B cell (primary cell): Measurements from ENCODE around the gene SSC5D. TPM values are rescaled to one million over a fixed set of nuclear protein-coding genes. Genes with fewer than 3 reads are reported as not detected.

ENCODE experiments used
- ATAC-seq: fragments of 200-7000 bp; cut with Tn5 transposase; one replicate; pipeline ENCODE4 v1.10.0; 2021; ENCODE audit warnings: low read depth, mild to moderate bottlenecking, moderate number of reproducible peaks, moderate library complexity
- CTCF ChIA-PET: fragments of 350-600 bp; sonication (Branson Sonifier 250); formaldehyde crosslinking; loops from one replicate; lab custom pipeline; 2021; ENCODE audit warnings: antibody characterized with exemption, inconsistent platforms; lab: Charles Lee
- POLR2A ChIA-PET: fragments of 350-600 bp; sonication (Branson Sonifier 250); formaldehyde crosslinking; loops from one replicate; lab custom pipeline; 2021; ENCODE audit warnings: antibody characterized with exemption; lab: Charles Lee
- DNase-seq: peaks from one replicate; pipeline ENCODE4 v3.0.0; 2013
- H2AFZ ChIP-seq: 2 replicates; pipeline ENCODE4 v1.6.1; 2012; ENCODE audit warnings: mild to moderate bottlenecking, low read depth, low read length; ENCODE audit not compliant: insufficient read depth, poor library complexity, severe bottlenecking
- H3K27ac ChIP-seq, 2 donors: 1 replicate in 1 of 2; 2 replicates in 1 of 2; pipeline ENCODE4 v1.5.1; 2012 to 2013; ENCODE audit warnings: low read length in 2 of 2, mild to moderate bottlenecking in 2 of 2, moderate library complexity in 1 of 2
- H3K27me3 ChIP-seq, 4 experiments: fragments of 200-600 bp in 1 of 4; sonication (generic) in 1 of 4; replicated peaks in 1 of 4; 1 replicate in 2 of 4; 2 replicates in 2 of 4; pipeline versions ENCODE4 v1.6.1 to v1.7.0; 2013 to 2016; ENCODE audit warnings: low read length in 3 of 4, mild to moderate bottlenecking in 2 of 4, mixed read lengths in 1 of 4, moderate library complexity in 1 of 4; ENCODE audit not compliant: insufficient read depth in 4 of 4, control insufficient read depth in 3 of 4; ENCODE audit errors: control extremely low read depth in 1 of 4
- H3K36me3 ChIP-seq, 2 experiments: replicated peaks in 1 of 2; 1 replicate in 1 of 2; 2 replicates in 1 of 2; pipeline versions ENCODE4 v1.6.1 to v1.7.1; 2013; ENCODE audit warnings: low read length in 1 of 2; ENCODE audit not compliant: insufficient read depth in 2 of 2, control insufficient read depth in 1 of 2; ENCODE audit errors: control extremely low read depth in 1 of 2, extremely low read depth in 1 of 2
- H3K4me1 ChIP-seq, 2 donors: fragments of 200-600 bp in 1 of 2; sonication (generic) in 1 of 2; 1 replicate in 1 of 2; 2 replicates in 1 of 2; pipeline versions ENCODE4 v1.5.1 to v1.6.1; 2013 to 2017; ENCODE audit warnings: low read length in 2 of 2; ENCODE audit not compliant: control insufficient read depth in 2 of 2, insufficient read depth in 2 of 2
- H3K4me2 ChIP-seq: replicated peaks from 2 replicates; pipeline ENCODE3; 2012; ENCODE audit warnings: mild to moderate bottlenecking, low read depth, low read length; ENCODE audit not compliant: poor library complexity, severe bottlenecking
- H3K4me3 ChIP-seq, 5 experiments: fragments of 200-600 bp in 1 of 5; sonication (generic) in 1 of 5; 1 replicate in 3 of 5; 2 replicates in 2 of 5; pipeline versions ENCODE4 v1.5.1 to v1.7.0; 2011 to 2016; ENCODE audit warnings: low read length in 4 of 5, mild to moderate bottlenecking in 4 of 5, low read depth in 2 of 5, control low read depth in 1 of 5, moderate library complexity in 1 of 5; ENCODE audit not compliant: insufficient read depth in 1 of 5; ENCODE audit errors: control extremely low read depth in 1 of 5, extremely low read depth in 1 of 5
- H3K79me2 ChIP-seq: fragments of 200-600 bp; sonication (generic); one replicate; pipeline ENCODE4 v1.6.0; 2016; ENCODE audit warnings: low read length; ENCODE audit not compliant: control insufficient read depth, insufficient read depth
- H3K9ac ChIP-seq: fragments of 200-600 bp; sonication (generic); 2 replicates; pipeline ENCODE4 v1.6.1; 2017; ENCODE audit warnings: mild to moderate bottlenecking, low read length, moderate library complexity
- H3K9me3 ChIP-seq, 3 donors: one replicate each; pipeline versions ENCODE4 v1.6.1 to v1.7.1; 2013; ENCODE audit warnings: low read length in 2 of 3; ENCODE audit not compliant: control insufficient read depth in 2 of 3, insufficient read depth in 1 of 3; ENCODE audit errors: control extremely low read depth in 1 of 3
- H4K20me1 ChIP-seq: 2 replicates; pipeline ENCODE4 v1.6.0; 2012; ENCODE audit warnings: mild to moderate bottlenecking, low read length; ENCODE audit not compliant: insufficient read depth, control insufficient read depth, poor library complexity, severe bottlenecking
- H3K27ac Mint-ChIP-seq: one replicate; pipeline ENCODE4 v1.8.0; 2021; ENCODE audit warnings: mixed read lengths
- H3K27me3 Mint-ChIP-seq: one replicate; pipeline ENCODE4 v1.8.0; 2021; ENCODE audit warnings: mixed read lengths
- H3K4me1 Mint-ChIP-seq: one replicate; pipeline ENCODE4 v1.8.0; 2021; ENCODE audit warnings: mixed read lengths
- H3K4me3 Mint-ChIP-seq: one replicate; pipeline ENCODE4 v1.8.0; 2021; ENCODE audit warnings: mixed read lengths
- H3K9me3 Mint-ChIP-seq: one replicate; pipeline ENCODE4 v1.8.0; 2022; ENCODE audit warnings: mixed read lengths; ENCODE audit not compliant: insufficient read depth
- CTCF ChIP-seq: fragments of 200-600 bp; IDR thresholded peaks from one replicate; pipeline ENCODE4 v1.8.0; 2022; ENCODE audit warnings: antibody characterized with exemption, mild to moderate bottlenecking
- EZH2 ChIP-seq: IDR thresholded peaks from 2 replicates; pipeline ENCODE4 v1.6.1; 2012; ENCODE audit warnings: borderline replicate concordance, low read depth, mild to moderate bottlenecking, moderate library complexity, low read length; ENCODE audit not compliant: insufficient read depth, poor library complexity, severe bottlenecking
- WGBS: methylation state at CpG from one replicate; pipeline ENCODE4 v1.1.5; 2013; ENCODE audit warnings: missing lambda C conversion rate; ENCODE audit not compliant: insufficient coverage; 5-methylcytosine and 5-hydroxymethylcytosine counted together
- intact Hi-C: fragments of 100-400 bp; cut with micrococcal nuclease; formaldehyde crosslinking; loops from one replicate; pipeline ENCODE4 v1.10.0; 2022
- polyA plus RNA-seq: library from polyadenylated mRNA; depleted of rRNA; stranded (reverse); fragments of >200 nt; gene quantifications from 2 replicates; pipeline ENCODE4 v1.2.3, GENCODE V29; 2012
- total RNA-seq, 2 donors: library from RNA; stranded (reverse); fragments of 120-200 nt in 1 of 2; gene quantifications; 1 replicate in 1 of 2; 2 replicates in 1 of 2; pipeline versions ENCODE4 v1.2.3 to v1.2.4, GENCODE V29; 2013 to 2022

Gene SSC5D
- total and polyA plus RNA-seq, 2 donors (not counting 1 experiment from before 2014, with no cell fraction given) = 0.22 to 0.44 TPM

DNA sequence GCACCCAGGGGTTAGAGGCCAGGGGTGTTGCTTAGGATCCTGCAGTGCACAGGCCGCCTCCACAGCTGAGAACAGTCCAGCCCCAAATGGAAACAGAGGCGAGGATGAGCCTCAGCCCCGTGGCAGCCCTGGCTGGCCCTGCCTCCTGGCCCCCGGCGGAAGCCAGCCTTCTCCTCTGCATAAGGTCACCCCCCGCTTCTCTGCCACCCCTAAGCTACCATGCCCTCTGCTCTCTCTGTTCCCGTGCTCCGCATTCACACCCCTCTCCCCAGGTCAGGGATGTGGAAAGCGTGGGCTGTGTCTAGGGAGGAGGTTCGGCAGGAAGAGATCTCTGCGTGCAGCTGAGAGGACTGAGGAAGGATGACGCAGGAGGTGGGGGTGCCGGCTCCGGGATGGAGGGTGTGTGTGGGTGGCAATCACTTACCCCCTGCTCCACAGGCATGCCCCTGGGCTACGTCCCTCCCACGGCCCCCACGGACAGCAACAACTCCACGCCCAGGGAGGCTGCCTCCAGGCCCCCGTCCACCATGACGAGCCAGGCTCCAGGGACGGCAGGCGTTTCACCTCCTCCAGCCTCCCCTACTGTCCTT lies 6.0 kb downstream of the SSC5D start:
- DNase-seq (no peak), ATAC-seq (no peak)
- Histone ChIP-seq H3K9me3 (no peaks in the 10 kb centered on the region), H3K27me3 (peaks cover 0 to 35% (median 2%) of the 10 kb centered on the region in 4 experiments), H3K4me1 (no peaks in the 10 kb centered on the region), H2AFZ (no peak overlapping the region), H3K36me3 (no peaks in the 10 kb centered on the region), H3K4me3 (peak overlapping the region in 1 of 5 experiments; percentile 30), H3K79me2 (no peaks in the 10 kb centered on the region), H4K20me1 (no peaks in the 10 kb centered on the region), H3K27ac (no peak overlapping the region), H3K9ac (no peak overlapping the region), H3K4me2 (peak overlapping the region; percentile 18)
- Mint-ChIP-seq H3K9me3 (no peaks in the 10 kb centered on the region), H3K27ac (no peak overlapping the region), H3K27me3 (peaks cover 8% of the 10 kb centered on the region), H3K4me1 (no peaks in the 10 kb centered on the region), H3K4me3 (no peak overlapping the region)
- ChIA-PET POLR2A (no interaction called here), CTCF (interaction anchor here (0.6 to 2.1 kb wide), 3 partner anchors 9 to 27 kb away, joined by 3 to 9 read pairs (median 3); partner anchors contain the start of gene NAT14)
- 65% methylated on average over 14 of the region's 22 CpGs for WGBS
- intact Hi-C loops = no loop called here
- TF ChIP-seq CTCF (no peak), EZH2 (no peak)

- DNase-seq (no peak), ATAC-seq (no peak)
- no peak overlapping the region for H3K4me2 ChIP-seq
- H3K36me3 ChIP-seq = no peaks in the 10 kb centered on the region
- no peak overlapping the region for H3K4me3 ChIP-seq
- WGBS = 91% methylated on average over 8 of the region's 11 CpGs
- H3K27ac Mint-ChIP-seq = no peak overlapping the region
- no peaks in the 10 kb centered on the region for H4K20me1 ChIP-seq
- H3K79me2 ChIP-seq = no peaks in the 10 kb centered on the region
- peaks cover 8% of the 10 kb centered on the region for H3K27me3 Mint-ChIP-seq
- no peaks in the 10 kb centered on the region for H3K9me3 Mint-ChIP-seq
- peaks cover 0 to 29% (median 2%) of the 10 kb centered on the region in 4 experiments for H3K27me3 ChIP-seq
- no peak overlapping the region for H3K27ac ChIP-seq
- H3K9me3 ChIP-seq = no peaks in the 10 kb centered on the region
- H3K4me1 Mint-ChIP-seq = no peaks in the 10 kb centered on the region
- H3K9ac ChIP-seq = no peak overlapping the region
- POLR2A ChIA-PET = interaction anchor here (0.6 kb wide), 2 partner anchors 27 to 110 kb away, joined by 3 to 5 read pairs; no protein-coding TSS in a partner anchor
- TF ChIP-seq EZH2 (no peak), CTCF (no peak)
- CTCF ChIA-PET = interaction anchor here (0.8 to 2.1 kb wide), 3 partner anchors 8 to 28 kb away, joined by 3 to 9 read pairs (median 4); no protein-coding TSS in a partner anchor
- intact Hi-C loops = no loop called here
- no peak overlapping the region for H2AFZ ChIP-seq
- no peaks in the 10 kb centered on the region for H3K4me1 ChIP-seq
- H3K4me3 Mint-ChIP-seq = no peak overlapping the region
These were observed 7.6 kb downstream of the SSC5D start for GRCh38 chr19:55495646-55496349.
